HepG2 (cell line): Measurements from ENCODE around the gene LRIG1. TPM values are rescaled to one million over a fixed set of nuclear protein-coding genes. Genes with fewer than 3 reads are reported as not detected.
A peak's percentile ranks its signal among the peaks of the same experiment; 100 is the strongest.

Source experiments
- ARNTL ChIP-seq: sonication (generic); formaldehyde crosslinking; IDR thresholded peaks from 2 replicates; pipeline ENCODE4 v1.4.0; 2020; ENCODE audit warnings: mild to moderate bottlenecking, missing genetic modification reagents
- GFI1 ChIP-seq: sonication (generic); formaldehyde crosslinking; IDR thresholded peaks from 2 replicates; pipeline ENCODE4 v1.5.0; 2020; ENCODE audit warnings: missing genetic modification reagents, mild to moderate bottlenecking, borderline replicate concordance
- HOMEZ ChIP-seq: IDR thresholded peaks from 2 replicates; pipeline ENCODE4 v1.6.1; 2016; ENCODE audit warnings: low read depth
- LRRFIP1 ChIP-seq: sonication (generic); formaldehyde crosslinking; conservative IDR thresholded peaks from 2 replicates; pipeline ENCODE4 v1.4.0; 2020; ENCODE audit warnings: missing genetic modification reagents
- POLR2AphosphoS5 ChIP-seq: IDR thresholded peaks from 2 replicates; pipeline ENCODE4 v1.6.1; 2012; ENCODE audit warnings: low read depth, low read length
- PRDM15 ChIP-seq: sonication (generic); formaldehyde crosslinking; IDR thresholded peaks from 2 replicates; pipeline ENCODE4 v1.4.0; 2020; ENCODE audit warnings: missing genetic modification reagents
- RFX3 ChIP-seq: IDR thresholded peaks from 2 replicates; pipeline ENCODE4 v1.6.1; 2016; ENCODE audit warnings: missing biosample characterization, missing genetic modification reagents
- RNF2 ChIP-seq: fragments of 450-650 bp; conservative IDR thresholded peaks from 2 replicates; pipeline ENCODE4 v1.6.1; 2016; ENCODE audit warnings: low read depth
- SMARCE1 ChIP-seq: fragments of 450-650 bp; IDR thresholded peaks from 2 replicates; pipeline ENCODE4 v1.6.1; 2017; ENCODE audit warnings: borderline replicate concordance
- SRF ChIP-seq: IDR thresholded peaks from 2 replicates; pipeline ENCODE4 v1.6.1; 2011; ENCODE audit warnings: mild to moderate bottlenecking, low read depth, low read length, moderate library complexity
- ZNF318 ChIP-seq: sonication (generic); formaldehyde crosslinking; IDR thresholded peaks from 2 replicates; pipeline ENCODE4 v1.4.0; 2020; ENCODE audit warnings: mild to moderate bottlenecking, missing genetic modification reagents
- ZNF441 ChIP-seq: sonication (generic); formaldehyde crosslinking; IDR thresholded peaks from 2 replicates; pipeline ENCODE4 v1.7.0; 2021; ENCODE audit warnings: missing genetic modification reagents, borderline replicate concordance
- ZNF468 ChIP-seq: sonication (generic); formaldehyde crosslinking; IDR thresholded peaks from 2 replicates; pipeline ENCODE4 v1.8.0; 2022; ENCODE audit warnings: mild to moderate bottlenecking, moderate library complexity, missing genetic modification reagents
- ZNF558 ChIP-seq: sonication (generic); formaldehyde crosslinking; IDR thresholded peaks from 2 replicates; pipeline ENCODE4 v1.9.0; 2022; ENCODE audit warnings: mild to moderate bottlenecking, missing genetic modification reagents, borderline replicate concordance
- polyA plus RNA-seq, 8 experiments: library from polyadenylated mRNA; depleted of rRNA in 3 of 8; stranded (reverse) in 7 of 8; unstranded in 1 of 8; fragments of >200 nt; fragmentation: Illumina TruSeq in 4 of 8; extraction: Trizol in 4 of 8; gene quantifications; 2 replicates each; pipeline versions ENCODE4 v1.2.1 to v1.2.3, GENCODE V29; 2011 to 2016; ENCODE audit warnings: low read depth in 4 of 8, missing spikeins in 1 of 8, mixed read lengths in 1 of 8; ENCODE audit not compliant: insufficient read depth in 1 of 8
- total RNA-seq, 5 experiments: library from RNA; depleted of rRNA; stranded (reverse); fragments of >200 nt; fragmentation: Illumina TruSeq; extraction: Trizol; gene quantifications; 2 replicates each; pipeline ENCODE4 v1.2.3, GENCODE V29; 2016; ENCODE audit warnings: low read depth in 1 of 5

LRIG1 gene
- total and polyA plus RNA-seq, 2 of the 13 experiments (the other 11 are each of a cell fraction or from before 2014, with no cell fraction given): 17.8 to 24.8 TPM

GRCh38 chr3:66463054-66463631, 37.7 kb downstream of the LRIG1 start (continued):
- TF ChIP-seq LRRFIP1: no peak
- TF ChIP-seq GFI1 (CRISPR knock-in tag): peak; percentile 65
- no peak for TF ChIP-seq SMARCE1
- no peak for TF ChIP-seq PRDM15 (CRISPR knock-in tag)
- no peak for TF ChIP-seq RFX3 (CRISPR knock-in tag)
- 0 out of 2 replicates have a peak, but pooled peaks have one; percentile 60 for TF ChIP-seq ZNF558
- TF ChIP-seq ARNTL: no peak
- no peak for TF ChIP-seq ZNF441 (CRISPR knock-in tag)
- no peak for TF ChIP-seq RNF2
- peak; percentile 36; the same call in 1 of the 2 replicates for TF ChIP-seq POLR2AphosphoS5
- TF ChIP-seq SRF: no peak
- no peak for TF ChIP-seq HOMEZ (CRISPR knock-in tag)
- no peak for TF ChIP-seq ZNF468 (CRISPR knock-in tag)
- no peak for TF ChIP-seq ZNF318
